PC-3 (cell line): ENCODE data around the gene GRIA4.

ENCODE experiments used
- EZH2phosphoT487 ChIP-seq: fragments of 300-600 bp; sonication (generic); IDR thresholded peaks from 2 replicates; pipeline ENCODE4 v1.6.1; 2018; ENCODE audit warnings: mild to moderate bottlenecking, antibody characterized with exemption, low read length, borderline replicate concordance
- TF ChIP-seq, protein P1 (sequence below): fragments of 300-600 bp; sonication (generic); conservative IDR thresholded peaks from 2 replicates; pipeline ENCODE4 v1.5.1; 2017; ENCODE audit warnings: antibody characterized with exemption, low read depth, mild to moderate bottlenecking, low read length

- TF ChIP-seq, protein P1, sequence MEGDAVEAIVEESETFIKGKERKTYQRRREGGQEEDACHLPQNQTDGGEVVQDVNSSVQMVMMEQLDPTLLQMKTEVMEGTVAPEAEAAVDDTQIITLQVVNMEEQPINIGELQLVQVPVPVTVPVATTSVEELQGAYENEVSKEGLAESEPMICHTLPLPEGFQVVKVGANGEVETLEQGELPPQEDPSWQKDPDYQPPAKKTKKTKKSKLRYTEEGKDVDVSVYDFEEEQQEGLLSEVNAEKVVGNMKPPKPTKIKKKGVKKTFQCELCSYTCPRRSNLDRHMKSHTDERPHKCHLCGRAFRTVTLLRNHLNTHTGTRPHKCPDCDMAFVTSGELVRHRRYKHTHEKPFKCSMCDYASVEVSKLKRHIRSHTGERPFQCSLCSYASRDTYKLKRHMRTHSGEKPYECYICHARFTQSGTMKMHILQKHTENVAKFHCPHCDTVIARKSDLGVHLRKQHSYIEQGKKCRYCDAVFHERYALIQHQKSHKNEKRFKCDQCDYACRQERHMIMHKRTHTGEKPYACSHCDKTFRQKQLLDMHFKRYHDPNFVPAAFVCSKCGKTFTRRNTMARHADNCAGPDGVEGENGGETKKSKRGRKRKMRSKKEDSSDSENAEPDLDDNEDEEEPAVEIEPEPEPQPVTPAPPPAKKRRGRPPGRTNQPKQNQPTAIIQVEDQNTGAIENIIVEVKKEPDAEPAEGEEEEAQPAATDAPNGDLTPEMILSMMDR, result no peak
- TF ChIP-seq EZH2phosphoT487, result no peak
Measured at GRCh38 chr11:105693075-105693759, 83.3 kb downstream of the GRIA4 start.
